GM12878 (cell line): Measurements from ENCODE around the gene ADGRF1. TPM values are rescaled to one million over a fixed set of nuclear protein-coding genes. Genes with fewer than 3 reads are reported as not detected.
A peak's percentile ranks its signal among the peaks of the same experiment; 100 is the strongest.

Experiments used
- ATAC-seq: fragments of 200-7000 bp; cut with Tn5 transposase; 3 replicates; pipeline ENCODE4 v1.9.1; 2020; ENCODE audit warnings: mild to moderate bottlenecking, moderate library complexity
- BruUV-seq: library from RNA; stranded (reverse); fragments of 400-500 nt; replicated peaks from 2 replicates; lab custom pipeline; 2021; lab: Mats Ljungman, UMichigan
- CTCF ChIA-PET: fragments of 300-600 bp; sonication (Branson Sonifier 250); formaldehyde crosslinking; extraction: SDS; loops from one replicate; lab custom pipeline; 2021; ENCODE audit warnings: inconsistent platforms; lab: Yijun Ruan, JAX
- POLR2A ChIA-PET: fragments of 350-600 bp; formaldehyde crosslinking; extraction: SDS; loops from one replicate; lab custom pipeline; 2021; ENCODE audit warnings: inconsistent platforms; lab: Charles Lee
- RAD21 ChIA-PET: fragments of 300-600 bp; sonication (Branson Sonifier 250); formaldehyde crosslinking; loops from one replicate; lab custom pipeline; 2023; ENCODE audit warnings: antibody characterized with exemption; ENCODE audit not compliant: unreplicated experiment; lab: Charles Lee
- SMC1A ChIA-PET: fragments of 300-600 bp; sonication (Branson Sonifier 250); formaldehyde crosslinking; loops from one replicate; lab custom pipeline; 2023; ENCODE audit not compliant: unreplicated experiment, uncharacterized antibody; lab: Charles Lee
- DNase-seq: peaks from one replicate; pipeline ENCODE4 v3.0.0-alpha.2; 2011; ENCODE audit warnings: low read depth, low spot score
- FAIRE-seq: peaks from 3 replicates; lab custom pipeline; 2011; peaks lifted over from hg19 to GRCh38; lab: Jason Lieb, UNC
- H2AFZ ChIP-seq: 2 replicates; pipeline ENCODE4 v1.6.0; 2011; ENCODE audit warnings: low read depth, low read length, control low read depth; ENCODE audit not compliant: control insufficient read depth
- H3K27ac ChIP-seq: 2 replicates; pipeline ENCODE4 v1.5.1; 2011; ENCODE audit warnings: control low read depth; ENCODE audit not compliant: control insufficient read depth, insufficient read depth
- H3K27me3 ChIP-seq, 2 experiments: replicated peaks in 1 of 2; 2 replicates each; pipeline versions ENCODE4 v1.6.0 to v1.6.1; 2011; ENCODE audit warnings: low read length in 1 of 2; ENCODE audit not compliant: control insufficient read depth in 2 of 2, insufficient read depth in 2 of 2
- H3K36me3 ChIP-seq, 2 experiments: 2 replicates each; pipeline ENCODE4 v1.5.1; 2011; ENCODE audit warnings: low read length in 1 of 2; ENCODE audit not compliant: control insufficient read depth in 2 of 2, insufficient read depth in 2 of 2
- H3K4me1 ChIP-seq: 2 replicates; pipeline ENCODE4 v1.6.1; 2011; ENCODE audit warnings: mild to moderate bottlenecking, low read length, moderate library complexity, mixed read lengths; ENCODE audit not compliant: control insufficient read depth, insufficient read depth
- H3K4me2 ChIP-seq: 2 replicates; pipeline ENCODE4 v1.6.0; 2011; ENCODE audit warnings: control low read depth; ENCODE audit not compliant: control insufficient read depth, insufficient read depth
- H3K4me3 ChIP-seq: fragments of 200-600 bp; sonication (generic); 2 replicates; pipeline ENCODE4 v1.5.1; 2016
- H3K79me2 ChIP-seq: 2 replicates; pipeline ENCODE4 v1.6.0; 2011; ENCODE audit warnings: low read length; ENCODE audit not compliant: control insufficient read depth, insufficient read depth
- H3K9ac ChIP-seq: 2 replicates; pipeline ENCODE4 v1.8.0; 2011; ENCODE audit warnings: low read length, control low read depth, mixed read lengths; ENCODE audit not compliant: control insufficient read depth, insufficient read depth
- H3K9me3 ChIP-seq: replicated peaks from 3 replicates; pipeline ENCODE4 v1.5.1; 2011; ENCODE audit warnings: mild to moderate bottlenecking, low read length; ENCODE audit not compliant: control insufficient read depth, insufficient read depth
- H4K20me1 ChIP-seq: 2 replicates; pipeline ENCODE4 v1.6.0; 2011; ENCODE audit not compliant: control insufficient read depth, insufficient read depth
- CTCF ChIP-seq, 3 experiments: IDR thresholded peaks in 2 of 3; conservative IDR thresholded peaks in 1 of 3; 2 replicates each; pipeline ENCODE4 v1.5.1; 2011; ENCODE audit warnings: low read depth in 3 of 3, low read length in 3 of 3, mild to moderate bottlenecking in 3 of 3, control low read depth in 2 of 3, moderate library complexity in 2 of 3, inconsistent platforms in 1 of 3, mixed read lengths in 1 of 3; ENCODE audit not compliant: control insufficient read depth in 2 of 3, insufficient read depth in 1 of 3; ENCODE audit errors: extremely low read depth in 1 of 3
- FOS ChIP-seq: IDR thresholded peaks from 3 replicates; pipeline ENCODE4 v1.6.1; 2011; ENCODE audit warnings: borderline replicate concordance; ENCODE audit not compliant: insufficient read length; ENCODE audit errors: extremely low read depth
- IKZF2 ChIP-seq, 2 experiments: fragments of 450-650 bp; IDR thresholded peaks; 2 replicates each; pipeline ENCODE4 v1.6.1; 2017; ENCODE audit warnings: mild to moderate bottlenecking in 2 of 2, moderate library complexity in 2 of 2
- LARP7 ChIP-seq: fragments of 450-650 bp; IDR thresholded peaks from 2 replicates; pipeline ENCODE4 v1.6.1; 2017; ENCODE audit warnings: mild to moderate bottlenecking
- NR2F1 ChIP-seq: fragments of 450-650 bp; conservative IDR thresholded peaks from 2 replicates; pipeline ENCODE4 v1.6.1; 2017; ENCODE audit warnings: mild to moderate bottlenecking
- ZBTB11 ChIP-seq: fragments of 450-650 bp; formaldehyde crosslinking; IDR thresholded peaks from 2 replicates; pipeline ENCODE4 v1.5.0; 2022; ENCODE audit warnings: mild to moderate bottlenecking, missing genetic modification characterization
- ZSCAN29 ChIP-seq: fragments of 450-650 bp; IDR thresholded peaks from 2 replicates; pipeline ENCODE4 v1.6.1; 2017; ENCODE audit warnings: mild to moderate bottlenecking, moderate library complexity
- ZZZ3 ChIP-seq: IDR thresholded peaks from 2 replicates; pipeline ENCODE4 v1.6.1; 2011; ENCODE audit warnings: low read depth; ENCODE audit not compliant: control insufficient read depth, insufficient read length
- WGBS: methylation state at CpG from one replicate; pipeline ENCODE4 v1.1.6; 2016; ENCODE audit warnings: low lambda C conversion rate; ENCODE audit not compliant: insufficient replicate concordance, insufficient coverage; ENCODE audit errors: missing lambda C conversion rate; 5-methylcytosine and 5-hydroxymethylcytosine counted together
- in situ Hi-C: fragments of 300-500 bp; cut with MboI; formaldehyde crosslinking; loops from 9 replicates; pipeline ENCODE4 v1.14.3; 2018; ENCODE audit warnings: mixed read lengths
- intact Hi-C: fragments of 100-400 bp; cut with micrococcal nuclease; formaldehyde crosslinking; loops from one replicate; pipeline ENCODE4 v1.14.2; 2022; ENCODE audit not compliant: unreplicated experiment
- polyA plus RNA-seq, 11 experiments: library from polyadenylated mRNA; depleted of rRNA in 4 of 11; unstranded in 6 of 11; stranded (reverse) in 5 of 11; fragments of >200 nt; fragmentation: Nextera tagmentation in 4 of 11; fragmentation: Illumina TruSeq in 1 of 11; extraction: Ambion mirVana in 4 of 11; extraction: Trizol in 1 of 11; gene quantifications; 1 replicate in 1 of 11; 2 replicates in 10 of 11; pipeline versions ENCODE4 v1.2.1 to v1.2.3, GENCODE V29; 2011 to 2016; ENCODE audit warnings: inconsistent platforms in 2 of 11, missing spikeins in 2 of 11, low read depth in 1 of 11
- total RNA-seq, 4 experiments: library from RNA; depleted of rRNA in 3 of 4; stranded (reverse); fragments of >200 nt in 3 of 4; fragmentation: Illumina TruSeq in 1 of 4; extraction: Trizol in 1 of 4; gene quantifications; 2 replicates each; pipeline versions ENCODE4 v1.2.1 to v1.2.3, GENCODE V29; 2013 to 2021

ADGRF1 gene
- total and polyA plus RNA-seq, 10 of the 15 experiments (the other 5 are each of a cell fraction or from before 2014, with no cell fraction given), result 0.05 TPM; not detected in 9

- SMC1A ChIA-PET, result no interaction called here
- intact Hi-C loops, result no loop called here
- no peak for TF ChIP-seq ZBTB11 (CRISPR knock-in tag)
- no peak for TF ChIP-seq FOS
- TF ChIP-seq NR2F1, result no peak
- TF ChIP-seq ZZZ3, result no peak
- TF ChIP-seq ZSCAN29, result no peak
- no peak for TF ChIP-seq LARP7
- TF ChIP-seq IKZF2 (IDR thresholded peaks at IDR 0.05), result no peak
- TF ChIP-seq CTCF (IDR thresholded peaks at IDR 0.05 in 2 of 3, conservative IDR thresholded peaks at IDR 0.05 in 1 of 3; ENCODE audit: control insufficient read depth in 2 of 3, extremely low read depth in 1 of 3, insufficient read depth in 1 of 3, low read depth in 3 of 3, low read length in 3 of 3), result 0 out of 6 replicates have a peak, but pooled peaks of 1 of the 3 experiments have one; percentile 3
- TF ChIP-seq, all 136 proteins: peak for 1
- Histone ChIP-seq H4K20me1 (no peaks in the 10 kb centered on the region), H3K9ac (no peak overlapping the region), H3K27me3 (no peaks in the 10 kb centered on the region; a peak in 1 of 4 replicates), H3K27ac (no peak overlapping the region), H3K4me3 (no peak overlapping the region), H2AFZ (no peak overlapping the region), H3K9me3 (no peaks in the 10 kb centered on the region), H3K79me2 (no peaks in the 10 kb centered on the region), H3K4me2 (no peak overlapping the region), H3K4me1 (no peaks in the 10 kb centered on the region), H3K36me3 (no peaks in the 10 kb centered on the region)
- BruUV-seq, result no TSS peak
- WGBS, result 14% methylated on average over 7 of the region's 7 CpGs
- CTCF ChIA-PET, result no interaction called here
- POLR2A ChIA-PET, result no interaction called here
- in situ Hi-C loops, result no loop called here
- FAIRE-seq (no peak), ATAC-seq (no peak), DNase-seq (no peak)
- RAD21 ChIA-PET, result no interaction called here
Observed at GRCh38 chr6:47009583-47009982, 32.5 kb downstream of the ADGRF1 start.
